Suprapubic skin (tissue), 4 donors: Measurements from ENCODE around the gene ADGRF3.

ENCODE experiments used
- CTCF ChIP-seq, 2 donors: fragments of 200-600 bp in 1 of 2; fragments of 450-650 bp in 1 of 2; sonication (generic) in 1 of 2; IDR thresholded peaks; one replicate each; pipeline ENCODE4 v1.5.1; 2016 to 2019; ENCODE audit warnings: antibody characterized with exemption in 2 of 2, mild to moderate bottlenecking in 1 of 2, moderate library complexity in 1 of 2
- EP300 ChIP-seq: sonication (generic); formaldehyde crosslinking; IDR thresholded peaks from one replicate; pipeline ENCODE4 v1.6.1; 2017; ENCODE audit warnings: antibody characterized with exemption
- POLR2A ChIP-seq, 2 donors: fragments of 450-650 bp; IDR thresholded peaks; one replicate each; pipeline ENCODE4 v1.6.1; 2017; ENCODE audit warnings: antibody characterized with exemption in 2 of 2, mild to moderate bottlenecking in 2 of 2, moderate library complexity in 2 of 2
- POLR2AphosphoS5 ChIP-seq, 3 donors: sonication (generic); formaldehyde crosslinking; IDR thresholded peaks; one replicate each; pipeline ENCODE4 v1.6.1; 2017; ENCODE audit warnings: antibody characterized with exemption in 3 of 3

- TF ChIP-seq CTCF (IDR thresholded peaks at IDR 0.05) (no peak), POLR2A (IDR thresholded peaks at IDR 0.05) (no peak), POLR2AphosphoS5 (IDR thresholded peaks at IDR 0.05) (no peak), EP300 (no peak)
Observed at GRCh38 chr2:26309921-26310320, 36.7 kb downstream of the ADGRF3 start.
